Left ventricle myocardium inferior (tissue), 1 donor: ENCODE results near the gene PRR5. TPM values are rescaled to one million over a fixed set of nuclear protein-coding genes. Genes with fewer than 3 reads are reported as not detected.

Experiments used
- DNase-seq: peaks from one replicate; pipeline ENCODE4 v3.0.0-alpha.2; 2020
- H3K27ac ChIP-seq: fragments of 200-600 bp; replicated peaks from 2 replicates; pipeline ENCODE4 v1.8.0; 2021
- H3K27me3 ChIP-seq: fragments of 200-600 bp; 2 replicates; pipeline ENCODE4 v1.8.0; 2021; ENCODE audit warnings: low read depth
- H3K36me3 ChIP-seq: fragments of 200-600 bp; 2 replicates; pipeline ENCODE4 v1.8.0; 2021
- H3K4me1 ChIP-seq: fragments of 200-600 bp; 2 replicates; pipeline ENCODE4 v1.8.0; 2021
- H3K4me3 ChIP-seq: fragments of 200-600 bp; 2 replicates; pipeline ENCODE4 v1.8.0; 2021; ENCODE audit warnings: mild to moderate bottlenecking, moderate library complexity
- H3K9me3 ChIP-seq: fragments of 200-600 bp; replicated peaks from 2 replicates; pipeline ENCODE4 v1.8.0; 2021
- CTCF ChIP-seq: fragments of 200-600 bp; IDR thresholded peaks from 2 replicates; pipeline ENCODE4 v1.8.0; 2021; ENCODE audit warnings: antibody characterized with exemption, mild to moderate bottlenecking, borderline replicate concordance
- intact Hi-C: fragments of 100-400 bp; cut with micrococcal nuclease; formaldehyde crosslinking; loops from one replicate; pipeline ENCODE4 v1.11.0; 2022
- total RNA-seq: library from RNA; stranded (reverse); fragmentation: NEBNext Ultra II Directional; extraction: Animal tissue kit (Norgen Biotek cat#: 25700); gene quantifications from one replicate; pipeline ENCODE4 v1.2.1, GENCODE V29; 2021
- donor health status: DM: no; HTN: yes; CAD: no; lungs with severe emphysema.

The PRR5 gene
- total RNA-seq, 1 donor from 2014 or later, result 2.9 TPM

GRCh38 chr22:44707752-44708151 lies 5.7 kb downstream of the PRR5 start:
- no peak for TF ChIP-seq CTCF
- Histone ChIP-seq H3K27ac (no peak overlapping the region), H3K4me1 (peaks cover 7% of the 10 kb centered on the region), H3K9me3 (no peaks in the 10 kb centered on the region), H3K36me3 (no peaks in the 10 kb centered on the region), H3K27me3 (peaks cover 39% of the 10 kb centered on the region), H3K4me3 (no peak overlapping the region)
- intact Hi-C loops, result no loop called here
- DNase-seq, result no peak

DNA sequence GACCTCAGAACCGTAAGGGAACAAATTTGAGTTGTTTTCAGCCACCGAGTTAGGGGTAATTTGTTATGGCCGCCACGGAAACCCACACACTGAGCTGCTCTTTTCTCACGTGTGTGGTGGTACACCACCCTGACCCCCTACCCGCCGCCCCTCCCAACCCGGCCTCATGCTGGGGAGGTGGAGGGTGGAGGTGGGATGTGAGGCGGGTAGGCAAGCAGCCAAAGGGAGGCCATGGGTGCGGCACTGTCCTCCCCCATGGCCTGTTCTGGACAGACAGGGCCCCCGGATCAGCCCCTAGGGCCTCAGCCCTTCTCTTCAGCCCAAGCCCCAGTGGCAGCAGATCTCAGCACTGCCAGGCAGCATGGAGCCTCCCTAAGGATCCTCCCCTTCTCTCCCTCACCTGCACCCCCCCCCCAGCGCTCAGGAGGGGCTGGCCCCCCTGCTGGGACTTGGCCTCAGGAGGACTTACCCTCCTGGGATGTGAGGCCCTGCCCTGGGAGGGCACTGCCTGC lies 7.9 kb downstream of the PRR5 start:
- H3K36me3 ChIP-seq, result no peaks in the 10 kb centered on the region
- H3K4me1 ChIP-seq, result no peaks in the 10 kb centered on the region
- no peak overlapping the region for H3K4me3 ChIP-seq
- DNase-seq, result no peak
- H3K9me3 ChIP-seq, result no peaks in the 10 kb centered on the region
- H3K27me3 ChIP-seq, result peaks cover 17% of the 10 kb centered on the region
- no peak overlapping the region for H3K27ac ChIP-seq
- no peak for TF ChIP-seq CTCF
- intact Hi-C loops, result no loop called here

DNA sequence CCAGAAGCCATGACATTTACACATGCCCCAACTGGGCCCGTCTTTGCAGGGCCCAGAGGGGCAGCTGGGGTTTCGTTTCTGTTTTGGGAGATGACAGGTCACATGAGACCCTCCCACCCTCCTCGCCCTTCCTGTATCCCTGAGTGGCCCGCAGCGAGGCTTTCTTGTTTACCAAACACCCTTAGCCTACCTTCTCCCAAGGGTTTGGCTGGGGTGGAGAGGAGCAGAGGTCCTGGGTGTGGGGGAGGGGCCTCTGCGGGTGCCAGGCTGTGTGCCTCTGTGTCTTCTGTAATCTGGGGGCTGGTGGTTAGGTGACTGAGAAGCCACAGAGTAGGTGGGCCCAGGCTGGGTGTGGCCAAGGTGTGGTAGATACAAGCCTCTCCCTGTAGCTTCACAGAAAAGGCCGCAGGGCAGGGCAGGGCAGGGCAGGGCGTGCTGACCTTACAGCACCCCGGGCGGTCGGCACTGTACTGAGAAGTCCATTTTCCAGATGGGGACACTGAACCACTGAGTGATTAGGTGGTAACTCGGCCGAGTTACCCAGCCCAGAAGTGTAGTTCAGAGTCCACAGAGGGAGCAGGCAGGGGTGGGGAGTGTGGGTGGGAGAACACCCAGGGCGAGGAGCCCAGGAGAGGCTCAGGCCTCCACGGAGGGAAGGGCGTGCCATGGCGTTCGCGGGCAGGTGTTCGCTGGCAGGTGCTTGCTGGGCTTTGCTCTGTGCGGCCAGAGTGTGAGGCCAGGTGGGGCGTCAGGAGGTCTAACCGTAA lies 8.7 kb downstream of the PRR5 start:
- Histone ChIP-seq H3K4me1 (no peaks in the 10 kb centered on the region), H3K27me3 (peaks cover 17% of the 10 kb centered on the region), H3K36me3 (no peaks in the 10 kb centered on the region), H3K9me3 (no peaks in the 10 kb centered on the region), H3K27ac (no peak overlapping the region), H3K4me3 (no peak overlapping the region)
- intact Hi-C loops, result no loop called here
- no peak for TF ChIP-seq CTCF
- no peak for DNase-seq

DNA sequence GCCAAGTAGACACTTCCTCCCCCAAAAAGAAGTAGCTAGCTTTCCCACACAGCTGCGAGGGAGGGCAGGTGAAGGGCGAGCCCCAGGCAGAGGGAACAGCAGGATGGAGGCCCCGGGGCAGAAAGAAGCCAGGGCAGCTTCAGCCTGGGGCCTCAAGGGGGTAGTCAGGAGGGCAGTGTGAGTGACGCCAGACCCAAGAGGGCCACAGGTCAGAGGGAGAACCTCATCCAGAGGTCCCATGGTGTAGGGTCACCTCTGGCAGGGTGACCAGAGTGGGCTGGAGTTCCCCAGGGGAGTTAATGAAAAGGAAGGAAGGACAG lies 9.2 kb downstream of the PRR5 start:
- TF ChIP-seq CTCF, result no peak
- H3K27ac ChIP-seq, result no peak overlapping the region
- intact Hi-C loops, result no loop called here

DNA sequence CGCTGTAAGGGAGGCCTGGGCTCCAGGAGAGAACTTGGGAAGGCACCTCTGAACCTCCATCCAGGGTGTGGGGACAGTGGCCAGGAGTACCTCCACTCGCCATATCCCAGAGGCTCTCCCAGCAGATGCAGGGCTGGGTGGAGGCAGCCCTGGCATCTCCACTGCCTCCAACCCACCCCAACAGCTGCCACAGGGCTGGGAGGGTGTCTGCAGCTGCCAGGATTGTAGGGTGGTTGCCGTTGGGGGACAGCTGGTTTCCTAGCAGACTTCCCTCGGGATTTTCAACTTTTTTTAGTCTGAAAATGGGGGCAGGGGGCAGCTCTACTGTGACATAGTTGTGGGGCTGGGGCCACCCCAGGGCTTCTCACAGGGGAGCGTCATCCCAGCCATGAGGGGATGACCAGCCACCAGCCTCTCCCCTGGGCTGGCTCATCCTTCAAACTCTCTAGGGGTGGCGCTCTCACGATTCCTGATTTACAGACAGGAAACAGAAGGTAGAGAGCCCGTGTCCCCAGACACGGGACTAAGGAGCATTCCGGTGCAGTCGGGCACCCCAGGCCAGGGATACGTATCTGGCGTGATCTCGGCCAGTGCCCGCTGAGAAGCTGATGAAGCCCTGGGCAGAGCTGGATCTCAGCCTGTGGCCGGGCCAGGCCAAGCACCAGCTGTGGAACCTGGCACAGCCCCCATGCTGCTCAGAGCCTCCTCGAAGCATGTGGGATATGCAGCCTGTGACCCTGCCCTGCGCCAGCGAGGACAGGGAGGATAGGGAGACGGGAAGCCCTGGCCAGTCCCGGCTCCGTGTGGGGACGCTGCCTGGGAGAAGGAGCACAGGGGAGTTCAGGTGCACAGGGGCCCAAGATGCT lies 9.9 kb downstream of the PRR5 start:
- intact Hi-C loops, result no loop called here
- H3K4me3 ChIP-seq, result no peak overlapping the region

More for the DNA sequence above, 9.2 kb downstream of the PRR5 start:
- no peaks in the 10 kb centered on the region for H3K9me3 ChIP-seq
- H3K27me3 ChIP-seq, result peaks cover 13% of the 10 kb centered on the region
- DNase-seq, result no peak
- H3K4me1 ChIP-seq, result no peaks in the 10 kb centered on the region
- no peaks in the 10 kb centered on the region for H3K36me3 ChIP-seq
- H3K4me3 ChIP-seq, result no peak overlapping the region

More for the DNA sequence above, 9.9 kb downstream of the PRR5 start:
- Histone ChIP-seq H3K9me3 (no peaks in the 10 kb centered on the region), H3K4me1 (no peaks in the 10 kb centered on the region), H3K27ac (no peak overlapping the region), H3K36me3 (no peaks in the 10 kb centered on the region), H3K27me3 (peaks cover 7% of the 10 kb centered on the region)
- TF ChIP-seq CTCF, result no peak
- DNase-seq, result no peak
